GM12864 (cell line): ENCODE results near the gene BRD4.
A peak's percentile ranks its signal among the peaks of the same experiment; 100 is the strongest.

Source experiments
- DNase-seq: peaks from one replicate; pipeline ENCODE4 v3.0.0-alpha.2; 2011; ENCODE audit warnings: low read depth
- H3K4me3 ChIP-seq: 2 replicates; pipeline ENCODE4 v1.5.1; 2011; ENCODE audit warnings: mild to moderate bottlenecking, low read depth, low read length, control low read depth
- TF ChIP-seq, protein P1 (sequence below): IDR thresholded peaks from 2 replicates; pipeline ENCODE4 v1.5.1; 2011; ENCODE audit warnings: low read depth, mild to moderate bottlenecking, moderate library complexity, low read length, control low read depth, inconsistent platforms; ENCODE audit errors: missing control alignments

Gene BRD4

DNA sequence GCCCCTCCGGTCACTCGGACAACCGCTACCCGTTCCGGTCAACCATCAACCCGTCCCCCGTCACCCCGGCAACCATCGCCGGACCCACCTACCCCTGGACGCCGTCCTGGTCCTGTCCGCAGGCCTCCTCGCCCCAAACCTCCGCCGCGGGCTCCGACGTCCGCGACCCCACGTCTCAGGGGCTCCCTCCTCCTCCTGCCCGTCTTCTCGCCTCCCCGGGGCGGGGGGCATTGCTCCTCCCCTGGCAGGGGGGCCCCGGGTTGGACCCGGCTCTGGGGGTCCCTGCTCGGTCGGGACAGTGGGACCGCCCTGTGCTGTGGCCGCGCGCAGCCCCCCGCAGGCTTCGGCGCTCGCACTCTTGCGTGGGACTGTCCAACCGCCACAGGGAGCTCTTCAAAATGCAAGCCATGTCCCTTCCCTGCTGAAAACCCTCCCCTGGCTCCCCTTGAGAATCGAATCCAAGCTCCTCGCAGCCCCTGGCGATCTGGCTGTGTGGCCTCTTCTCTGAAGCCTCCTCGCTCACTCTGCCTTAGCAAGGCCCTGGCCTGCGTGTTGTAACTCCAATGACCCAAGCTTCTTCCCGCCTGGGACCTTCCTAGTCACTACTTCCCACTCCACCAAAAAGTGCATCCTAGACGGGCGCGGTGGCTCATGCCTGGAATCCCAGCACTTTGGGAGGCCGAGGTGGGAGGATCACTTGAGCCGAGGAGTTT, 108.5 kb downstream of the BRD4 start:
- peak overlapping the region; percentile 52 for H3K4me3 ChIP-seq
- DNase-seq = no peak
- TF ChIP-seq, protein P1, sequence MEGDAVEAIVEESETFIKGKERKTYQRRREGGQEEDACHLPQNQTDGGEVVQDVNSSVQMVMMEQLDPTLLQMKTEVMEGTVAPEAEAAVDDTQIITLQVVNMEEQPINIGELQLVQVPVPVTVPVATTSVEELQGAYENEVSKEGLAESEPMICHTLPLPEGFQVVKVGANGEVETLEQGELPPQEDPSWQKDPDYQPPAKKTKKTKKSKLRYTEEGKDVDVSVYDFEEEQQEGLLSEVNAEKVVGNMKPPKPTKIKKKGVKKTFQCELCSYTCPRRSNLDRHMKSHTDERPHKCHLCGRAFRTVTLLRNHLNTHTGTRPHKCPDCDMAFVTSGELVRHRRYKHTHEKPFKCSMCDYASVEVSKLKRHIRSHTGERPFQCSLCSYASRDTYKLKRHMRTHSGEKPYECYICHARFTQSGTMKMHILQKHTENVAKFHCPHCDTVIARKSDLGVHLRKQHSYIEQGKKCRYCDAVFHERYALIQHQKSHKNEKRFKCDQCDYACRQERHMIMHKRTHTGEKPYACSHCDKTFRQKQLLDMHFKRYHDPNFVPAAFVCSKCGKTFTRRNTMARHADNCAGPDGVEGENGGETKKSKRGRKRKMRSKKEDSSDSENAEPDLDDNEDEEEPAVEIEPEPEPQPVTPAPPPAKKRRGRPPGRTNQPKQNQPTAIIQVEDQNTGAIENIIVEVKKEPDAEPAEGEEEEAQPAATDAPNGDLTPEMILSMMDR = no peak

DNA sequence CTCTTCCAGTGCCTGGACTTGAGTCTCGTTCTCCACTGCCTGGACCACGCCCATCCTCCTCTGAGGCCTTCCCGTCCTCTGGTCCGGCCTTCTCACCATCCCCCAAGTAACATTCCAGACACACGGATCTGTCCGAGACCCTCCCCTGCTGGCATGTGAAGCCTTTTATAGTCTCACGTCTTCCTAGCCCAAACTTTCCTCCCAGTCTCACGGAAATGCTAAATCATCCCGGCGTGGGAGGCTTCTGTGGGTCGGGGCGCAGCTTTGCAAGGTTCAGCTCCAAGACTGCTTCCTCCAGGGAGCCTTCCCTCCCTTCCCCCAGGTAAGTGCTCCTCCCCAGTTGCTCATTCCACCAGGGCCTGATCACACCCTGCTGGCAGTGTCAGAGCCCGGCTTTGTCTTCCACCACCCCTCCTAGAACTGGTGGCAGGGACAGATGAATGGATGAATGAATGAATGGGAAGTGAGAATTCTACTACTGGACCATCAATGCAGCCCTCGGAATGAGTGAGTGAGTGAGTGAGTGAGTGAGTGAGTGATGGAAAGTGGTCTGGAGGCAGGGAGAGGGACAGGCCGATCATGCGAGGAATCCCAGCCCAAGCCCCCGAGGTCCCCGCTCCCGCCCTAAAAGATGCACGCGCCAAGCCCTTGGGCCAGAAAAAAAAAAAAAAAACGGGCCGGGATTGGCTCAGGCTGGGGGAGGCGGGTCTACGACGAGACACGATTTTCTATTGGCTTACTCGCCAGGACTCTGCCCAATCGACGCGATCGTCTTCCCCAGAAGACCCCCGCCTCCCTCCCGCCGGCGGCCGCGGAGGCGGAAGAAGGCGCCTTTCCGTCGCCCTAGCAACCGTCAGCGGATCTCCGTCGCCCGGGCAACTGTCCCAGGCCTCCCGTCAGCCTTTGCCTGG, 109.3 kb downstream of the BRD4 start:
- peak overlapping the region; percentile 52 for H3K4me3 ChIP-seq
- peak; percentile 59 for DNase-seq
- TF ChIP-seq, protein P1 = no peak

DNA sequence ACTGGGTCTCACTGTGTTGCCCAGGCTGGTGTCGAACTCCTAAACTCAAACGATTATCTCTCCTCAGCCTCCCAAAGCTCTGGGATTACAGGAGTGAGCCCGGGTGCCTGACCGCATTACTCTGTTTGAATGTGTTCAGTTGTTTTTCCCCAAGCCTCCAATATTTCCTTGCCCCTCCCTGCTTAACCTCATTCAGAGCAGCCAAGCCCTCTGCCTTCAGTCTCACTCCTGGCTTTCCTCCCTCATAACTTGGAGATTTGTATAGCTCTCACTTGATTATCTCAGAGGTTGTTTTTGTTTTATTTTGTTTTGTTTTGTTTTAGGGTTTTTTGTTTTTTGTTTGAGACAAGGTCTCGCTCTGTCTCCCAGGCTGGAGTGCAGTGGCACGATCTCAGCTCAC, 111.5 kb downstream of the BRD4 start:
- no peak for DNase-seq
- TF ChIP-seq, protein P1 = no peak
- H3K4me3 ChIP-seq = no peak overlapping the region

DNA sequence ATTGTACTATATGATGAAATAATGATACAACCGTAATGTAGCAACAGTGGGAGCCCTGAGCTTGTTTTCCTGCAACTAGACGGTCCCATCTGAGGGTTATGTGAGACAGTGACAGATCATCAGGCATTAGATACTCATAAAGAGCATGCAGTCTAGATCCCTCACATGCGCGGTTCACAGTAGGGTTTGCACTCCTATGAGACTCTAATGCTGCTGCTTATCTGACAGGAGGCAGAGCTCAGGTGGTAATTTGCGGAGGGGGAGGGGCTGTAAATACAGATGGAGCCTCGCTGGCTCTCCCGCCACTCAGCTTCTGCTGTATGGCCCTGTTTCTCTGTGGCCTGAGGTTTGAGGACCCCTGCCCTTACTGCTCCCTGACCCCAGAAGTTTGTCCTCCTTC, 113.8 kb downstream of the BRD4 start:
- no peak overlapping the region for H3K4me3 ChIP-seq
- TF ChIP-seq, protein P1 = no peak

DNA sequence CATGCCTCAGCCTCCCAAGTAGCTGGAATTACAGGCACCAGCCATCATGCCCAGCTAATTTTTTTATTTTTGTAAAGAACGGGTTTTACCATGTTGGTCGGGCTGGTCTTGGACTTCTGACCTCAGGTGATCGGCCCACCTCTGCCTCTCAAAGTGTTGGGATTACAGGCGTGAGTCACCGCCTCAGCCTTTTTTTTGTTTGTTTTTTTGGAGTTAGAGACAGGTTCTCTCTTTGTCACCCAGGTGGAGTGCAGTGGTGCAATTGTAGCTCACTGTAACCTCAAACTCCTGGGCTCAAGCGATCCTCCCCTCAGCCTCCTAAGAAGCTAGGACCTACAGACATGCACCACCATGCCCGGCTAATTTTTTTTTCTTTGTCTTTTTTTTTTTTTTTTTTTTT, 116.0 kb downstream of the BRD4 start:
- no peak overlapping the region for H3K4me3 ChIP-seq
- TF ChIP-seq, protein P1 = no peak
- no peak for DNase-seq

More for the DNA sequence above, 113.8 kb downstream of the BRD4 start:
- DNase-seq = no peak

DNA sequence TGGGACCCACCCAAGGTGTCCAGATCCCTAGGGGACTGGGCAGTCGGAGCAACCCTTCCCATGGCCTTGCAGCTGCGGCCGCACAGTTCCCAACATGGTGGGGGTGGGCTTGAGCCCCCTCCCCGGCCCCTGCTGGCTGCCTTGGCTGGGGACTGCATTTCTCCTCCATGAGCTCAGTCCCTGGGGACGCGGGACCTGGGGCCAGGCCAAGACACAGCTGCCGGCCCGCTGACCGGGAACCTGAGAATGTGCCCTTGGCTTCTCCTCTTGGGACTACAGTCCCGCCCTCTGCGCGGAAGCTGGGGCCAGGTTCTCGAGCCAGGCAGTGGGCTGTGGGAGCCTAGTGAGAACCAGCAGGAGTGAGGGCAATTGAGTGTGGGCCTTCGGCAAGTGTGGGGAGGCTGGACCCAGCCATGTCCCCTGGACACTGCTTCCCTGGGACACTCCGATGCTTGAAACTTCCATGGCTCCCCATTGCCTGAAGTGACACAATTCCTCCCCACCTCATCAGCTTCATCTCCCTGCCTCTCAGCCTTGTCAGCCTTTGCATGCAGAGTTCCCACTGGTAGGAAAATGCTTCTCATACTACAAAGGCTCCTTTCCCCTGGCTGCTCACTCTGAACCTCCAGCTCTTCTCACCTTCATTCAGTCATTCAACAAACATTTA, 118.5 kb downstream of the BRD4 start:
- DNase-seq = no peak
- TF ChIP-seq, protein P1 = no peak
- H3K4me3 ChIP-seq = no peak overlapping the region
